Measurements from ENCODE around the gene NDUFAB1. TPM values are rescaled to one million over a fixed set of nuclear protein-coding genes. Genes with fewer than 3 reads are reported as not detected.
"Not testable (repeated sequence)": the region's sequence is repeated elsewhere in the genome, so short reads cannot be mapped to it uniquely, and the experiment has no call there.

The NDUFAB1 gene
- polyA plus RNA-seq (ENCODE audit: insufficient read length in 4 of 4), result 100 to 1,000 TPM in 3 of 4 donors, 10 to 100 TPM in 1; 98.1 to 106 (median 103) TPM

GRCh38 chr16:23595951-23596720, at the start of gene NDUFAB1:
TSS of gene NDUFAB1 (minus strand) at chr16:23596316. CDS start at chr16:23596290, 26 bp downstream.
- DNase-seq (ENCODE audit: low read depth in 4 of 4, low spot score in 3 of 4), result peak; percentile 73 to 81 (median 79)

- DNase-seq (ENCODE audit: low read depth in 4 of 4, low spot score in 3 of 4), result no peak
Observed at GRCh38 chr16:23642246-23642774, 46.2 kb upstream of the NDUFAB1 start.

GRCh38 chr16:23640931-23641765, 45.0 kb upstream of the NDUFAB1 start, which contains the start of the genes DCTN5 and PALB2:
TSS of gene DCTN5 (plus strand) at chr16:23641466. CDS start at chr16:23641543, 77 bp downstream.
TSS of gene PALB2 (minus strand) at chr16:23641310. CDS start at chr16:23641157, 153 bp downstream.
- peak; percentile 77 to 85 (median 80) for DNase-seq (ENCODE audit: low read depth in 4 of 4, low spot score in 3 of 4)

- no peak for DNase-seq (ENCODE audit: low read depth in 4 of 4, low spot score in 3 of 4)
Observed at GRCh38 chr16:23640615-23640930, 44.5 kb upstream of the NDUFAB1 start.

- no peak for DNase-seq (ENCODE audit: low read depth in 4 of 4, low spot score in 3 of 4)
Observed at GRCh38 chr16:23635958-23636357, 39.8 kb upstream of the NDUFAB1 start.

- DNase-seq (ENCODE audit: low read depth in 4 of 4, low spot score in 3 of 4), result no peak
Observed at GRCh38 chr16:23634461-23635036, 38.4 kb upstream of the NDUFAB1 start.

- DNase-seq (ENCODE audit: low read depth in 4 of 4, low spot score in 3 of 4), result not testable (repeated sequence)
Observed at GRCh38 chr16:23631874-23632273, 35.8 kb upstream of the NDUFAB1 start.

- DNase-seq (ENCODE audit: low read depth in 4 of 4, low spot score in 3 of 4), result no peak
Observed at GRCh38 chr16:23629516-23629915, 33.4 kb upstream of the NDUFAB1 start.

- no peak for DNase-seq (ENCODE audit: low read depth in 4 of 4, low spot score in 3 of 4)
Observed at GRCh38 chr16:23624092-23624491, 28.0 kb upstream of the NDUFAB1 start.

GRCh38 chr16:23615805-23616204, 19.7 kb upstream of the NDUFAB1 start:
- DNase-seq (ENCODE audit: low read depth in 4 of 4, low spot score in 3 of 4), result no peak

GRCh38 chr16:23611936-23612335, 15.8 kb upstream of the NDUFAB1 start:
- DNase-seq (ENCODE audit: low read depth in 4 of 4, low spot score in 3 of 4), result no peak

GRCh38 chr16:23610905-23611304, 14.8 kb upstream of the NDUFAB1 start:
- DNase-seq (ENCODE audit: low read depth in 4 of 4, low spot score in 3 of 4), result not testable (repeated sequence)

- no peak for DNase-seq (ENCODE audit: low read depth in 4 of 4, low spot score in 3 of 4)
Observed at GRCh38 chr16:23609929-23610328, 13.8 kb upstream of the NDUFAB1 start.

GRCh38 chr16:23608194-23608593, 12.1 kb upstream of the NDUFAB1 start:
- DNase-seq (ENCODE audit: low read depth in 4 of 4, low spot score in 3 of 4), result no peak

- DNase-seq (ENCODE audit: low read depth in 4 of 4, low spot score in 3 of 4), result no peak
Observed at GRCh38 chr16:23607726-23608125, 11.6 kb upstream of the NDUFAB1 start.

- DNase-seq (ENCODE audit: low read depth in 4 of 4, low spot score in 3 of 4), result no peak
Observed at GRCh38 chr16:23597003-23597756, 1.1 kb upstream of the NDUFAB1 start.

- no peak for DNase-seq (ENCODE audit: low read depth in 4 of 4, low spot score in 3 of 4)
Observed at GRCh38 chr16:23595246-23595950, 718 bp downstream of the NDUFAB1 start.

- DNase-seq (ENCODE audit: low read depth in 4 of 4, low spot score in 3 of 4), result no peak
Observed at GRCh38 chr16:23594186-23594585, 1.9 kb downstream of the NDUFAB1 start.

- DNase-seq (ENCODE audit: low read depth in 4 of 4, low spot score in 3 of 4), result no peak
Observed at GRCh38 chr16:23590181-23590580, 5.9 kb downstream of the NDUFAB1 start.

GRCh38 chr16:23587726-23588125, 8.4 kb downstream of the NDUFAB1 start:
- DNase-seq (ENCODE audit: low read depth in 4 of 4, low spot score in 3 of 4), result no peak

Data from right renal pelvis (tissue), 4 donors.